Activated naive CD4-positive, alpha-beta T cell treated with Interleukin-2 at 50 U/mL for 16 hours (primary cell): ENCODE data around the gene PPP2R5E.
"Not testable (repeated sequence)": the region's sequence is repeated elsewhere in the genome, so short reads cannot be mapped to it uniquely, and the experiment has no call there.

ENCODE experiments used
- DNase-seq: peaks from one replicate; pipeline ENCODE4 v3.0.0-alpha.2; 2020

Gene PPP2R5E

DNA sequence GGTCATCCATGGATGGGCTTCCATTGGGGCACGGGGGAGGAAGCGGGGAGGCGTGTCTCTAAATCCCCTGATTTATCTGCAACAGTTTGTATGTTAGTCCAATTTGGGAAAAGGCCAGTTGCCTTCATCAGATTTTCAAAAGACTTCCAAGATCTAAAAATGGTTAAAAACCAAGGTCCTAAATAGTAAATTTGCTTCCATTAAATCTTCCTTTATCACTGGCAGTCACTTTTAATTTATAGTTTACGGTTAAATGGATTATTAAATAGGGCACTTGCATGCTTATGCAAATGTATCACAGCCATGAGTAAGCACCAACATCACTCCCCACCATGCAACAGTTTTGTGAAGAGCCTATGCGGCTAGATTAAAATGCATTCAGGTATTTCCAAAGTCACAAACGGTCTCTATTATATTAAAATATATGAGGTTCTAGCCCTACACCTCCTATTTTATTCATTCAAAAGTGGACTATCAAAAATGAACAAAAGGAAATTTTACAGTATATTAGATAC, 116.3 kb downstream of the PPP2R5E start:
- DNase-seq = no peak

DNA sequence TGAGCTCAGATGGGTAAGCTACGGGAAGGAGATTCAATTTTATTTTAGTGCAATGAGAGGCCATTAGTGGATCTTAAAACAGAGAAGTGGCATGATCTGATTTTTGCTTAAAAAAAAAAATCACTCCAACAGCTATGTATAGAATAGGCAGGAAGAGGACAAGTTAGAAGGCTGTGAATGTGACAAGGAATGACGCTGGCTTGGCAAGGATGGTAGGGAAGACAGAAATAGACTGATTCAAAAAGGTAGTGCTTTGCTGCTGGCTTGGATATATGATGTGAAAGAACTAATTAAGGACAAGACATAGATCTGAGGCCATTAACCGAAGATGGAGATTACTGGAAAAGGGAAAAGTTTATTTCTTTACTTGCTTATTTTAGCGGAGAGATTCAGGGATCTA, 119.3 kb downstream of the PPP2R5E start:
- DNase-seq = no peak

DNA sequence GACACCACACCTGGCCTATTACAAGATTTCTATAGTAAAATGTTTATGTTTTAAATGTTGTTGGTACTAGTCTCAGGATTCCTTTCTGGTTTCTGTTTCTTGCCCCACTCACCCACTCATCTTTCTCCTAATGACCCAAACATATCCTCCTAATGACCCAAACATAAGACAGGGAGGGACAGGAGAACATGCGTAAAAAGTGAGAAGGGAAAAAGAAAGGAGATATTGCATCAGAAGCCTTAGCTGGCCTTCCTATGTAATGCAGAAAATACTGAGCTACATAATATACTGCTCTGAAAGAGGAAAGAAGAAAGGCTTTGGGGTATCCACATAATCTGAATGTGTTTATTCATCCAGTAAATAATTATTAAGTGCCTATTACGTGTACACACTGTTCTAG, 119.8 kb downstream of the PPP2R5E start:
- no peak for DNase-seq

DNA sequence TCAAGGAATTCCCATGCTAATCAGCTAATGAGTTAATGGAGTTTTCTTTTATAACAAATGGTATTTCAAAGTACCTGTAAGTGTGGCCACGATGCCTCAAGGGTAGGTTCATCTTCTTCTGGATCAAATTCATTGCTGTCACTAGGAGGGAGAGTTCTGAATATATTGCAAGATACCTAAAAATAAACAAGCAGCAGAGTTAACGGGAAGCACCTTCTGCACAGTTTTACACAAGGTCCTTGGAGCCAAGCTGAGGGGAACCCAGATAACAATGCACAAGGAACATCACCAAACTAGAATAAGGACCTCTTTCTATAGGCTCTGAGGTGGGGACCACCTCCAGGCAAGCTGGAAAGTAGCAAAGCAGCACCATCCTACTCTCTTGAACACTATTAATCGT, 121.3 kb downstream of the PPP2R5E start:
- DNase-seq = no peak

DNA sequence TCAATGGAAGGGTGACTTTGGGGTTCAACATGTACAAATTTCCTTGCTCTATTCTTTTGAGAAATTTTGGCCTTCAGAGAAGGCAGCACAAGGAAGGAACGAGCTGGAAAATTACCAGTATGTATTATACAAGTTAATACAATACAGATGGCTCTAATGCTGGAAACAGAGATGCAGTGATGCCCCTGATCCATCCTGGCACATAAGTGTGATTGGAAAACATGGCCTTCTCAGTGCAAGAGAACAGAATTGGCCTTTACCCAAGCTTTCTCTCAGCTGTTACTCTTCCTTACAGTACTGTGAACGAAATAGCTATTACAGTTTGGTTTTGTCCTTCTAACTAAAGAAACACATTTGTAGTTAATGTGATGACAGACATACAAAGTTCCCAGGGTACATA, 122.0 kb downstream of the PPP2R5E start:
- no peak for DNase-seq

DNA sequence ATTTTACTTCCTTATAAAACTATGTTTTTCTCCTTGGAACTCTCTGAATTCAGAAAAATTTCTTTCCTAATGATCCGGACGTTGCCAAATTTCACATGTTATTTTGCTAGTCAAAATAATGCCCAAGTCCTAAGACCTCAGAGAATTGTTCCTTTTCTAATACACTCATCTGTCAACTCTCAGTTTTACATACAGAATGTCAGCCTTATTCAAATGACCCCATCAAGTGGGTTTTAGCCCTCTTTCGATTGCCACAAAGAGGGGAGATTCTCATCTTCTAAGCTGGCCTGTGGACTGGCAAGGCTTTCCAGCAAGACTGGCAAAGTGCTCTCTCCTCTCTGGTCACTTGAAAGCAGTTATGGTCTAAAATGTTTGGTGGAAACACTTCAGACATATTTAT, 125.2 kb downstream of the PPP2R5E start:
- DNase-seq = no peak

DNA sequence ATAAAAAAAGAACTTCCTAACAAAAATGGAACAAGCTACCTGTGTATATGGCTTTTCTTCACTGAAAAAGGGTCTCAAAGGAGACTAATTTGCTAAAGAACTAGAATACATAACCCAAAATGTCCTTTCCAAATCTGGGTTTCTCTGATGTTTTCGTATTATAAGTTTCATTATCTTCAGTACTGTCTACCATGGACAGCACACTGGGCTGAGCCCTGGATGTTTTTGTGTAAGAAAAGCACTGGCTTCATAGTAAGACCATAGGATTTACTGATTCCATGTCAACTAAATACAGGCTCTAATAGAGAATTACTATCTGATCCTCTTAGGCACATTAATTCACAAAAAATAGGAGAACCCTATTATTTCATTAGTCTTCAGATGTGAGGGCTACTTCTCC, 130.2 kb downstream of the PPP2R5E start:
- no peak for DNase-seq

DNA sequence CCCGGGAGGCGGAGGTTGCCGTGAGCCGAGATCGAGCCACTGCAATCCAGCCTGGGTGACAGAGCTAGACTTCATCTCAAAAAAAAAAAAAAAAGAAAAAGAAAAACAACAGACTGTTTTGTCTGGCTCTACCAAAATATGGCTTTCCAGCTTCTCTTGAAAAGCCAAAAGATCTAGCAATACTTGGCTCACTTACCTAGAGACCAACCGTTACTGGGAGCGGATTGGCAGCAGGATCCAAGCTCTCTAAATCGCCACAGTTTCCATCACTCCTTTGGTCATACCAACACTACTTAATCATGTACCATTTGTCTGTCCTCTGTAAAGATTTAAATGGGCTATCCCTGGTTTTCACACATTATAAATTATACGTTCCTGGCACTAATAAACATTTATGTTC, 136.8 kb downstream of the PPP2R5E start:
- no peak for DNase-seq

DNA sequence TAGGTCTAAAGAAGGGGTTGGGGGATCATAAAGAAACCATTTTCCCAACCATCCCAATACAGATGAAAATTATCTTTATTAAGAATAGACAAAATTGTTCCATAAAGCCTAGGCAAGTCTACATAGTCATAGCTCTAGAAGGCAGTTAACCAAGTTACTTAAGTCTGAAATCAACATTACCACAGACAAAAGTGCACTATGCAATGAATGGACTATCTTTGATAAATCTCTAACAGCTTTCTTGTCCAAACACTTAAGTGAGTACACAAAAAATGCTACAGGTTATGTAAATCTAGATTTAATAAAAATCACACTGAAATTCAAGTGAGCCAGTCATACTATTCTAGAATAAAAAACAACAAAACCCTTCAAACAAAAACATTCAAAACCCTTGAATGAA, 137.5 kb downstream of the PPP2R5E start:
- no peak for DNase-seq

DNA sequence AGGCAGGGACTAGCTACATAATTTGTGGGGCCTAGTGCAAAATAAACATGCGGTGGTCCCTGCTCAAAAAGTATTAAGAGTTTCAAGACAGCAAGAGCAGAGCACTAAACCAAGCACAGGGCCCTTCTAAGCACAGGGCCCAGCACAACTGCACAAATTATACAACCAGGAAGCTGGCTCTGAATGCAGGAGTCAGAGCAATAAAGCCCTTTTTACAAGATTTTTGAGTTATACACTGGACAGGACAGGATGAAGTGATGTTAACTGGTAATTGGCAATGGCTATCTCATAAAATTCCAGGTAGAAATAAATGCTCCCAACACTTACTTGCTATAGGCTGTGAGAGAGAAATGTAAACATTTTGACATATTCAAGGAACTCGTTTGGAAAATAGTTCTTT, 138.3 kb downstream of the PPP2R5E start:
- no peak for DNase-seq

DNA sequence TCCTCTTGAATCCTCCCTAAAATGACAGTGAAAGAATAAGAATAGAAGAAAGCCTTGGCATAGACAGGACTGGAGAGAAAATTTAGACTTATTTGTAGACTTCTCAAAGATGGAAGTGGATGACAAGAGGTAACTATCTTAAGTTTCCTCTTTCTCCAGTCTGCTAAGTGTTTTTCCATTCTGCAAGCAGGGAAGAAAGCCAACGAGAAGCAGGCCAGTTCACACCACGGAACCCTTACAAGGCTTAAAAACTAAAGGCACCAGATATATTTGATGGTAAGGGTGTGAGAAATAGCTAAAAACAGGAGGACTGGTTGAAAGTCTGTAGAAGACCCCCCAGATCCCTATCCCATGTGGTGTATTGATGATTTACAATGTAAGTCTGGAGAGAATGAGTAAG, 141.5 kb downstream of the PPP2R5E start:
- no peak for DNase-seq

DNA sequence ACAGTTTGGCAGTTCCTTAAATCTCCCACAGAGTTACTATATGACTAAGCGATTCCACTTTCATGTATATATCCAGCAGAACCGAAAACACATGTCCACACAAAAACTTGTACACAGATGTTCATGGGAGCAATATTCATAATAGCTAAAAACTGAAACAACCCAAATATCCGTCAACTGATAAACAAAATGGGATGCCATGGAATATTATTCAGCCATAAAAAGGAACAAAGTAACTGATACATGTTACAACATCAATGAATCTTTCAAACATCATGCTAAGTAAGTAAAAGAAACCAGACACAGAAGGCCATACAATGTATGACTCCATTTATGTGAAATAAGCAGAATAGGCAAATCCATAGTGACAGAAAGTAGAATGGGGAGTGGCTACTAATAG, 144.2 kb downstream of the PPP2R5E start:
- DNase-seq = no peak

DNA sequence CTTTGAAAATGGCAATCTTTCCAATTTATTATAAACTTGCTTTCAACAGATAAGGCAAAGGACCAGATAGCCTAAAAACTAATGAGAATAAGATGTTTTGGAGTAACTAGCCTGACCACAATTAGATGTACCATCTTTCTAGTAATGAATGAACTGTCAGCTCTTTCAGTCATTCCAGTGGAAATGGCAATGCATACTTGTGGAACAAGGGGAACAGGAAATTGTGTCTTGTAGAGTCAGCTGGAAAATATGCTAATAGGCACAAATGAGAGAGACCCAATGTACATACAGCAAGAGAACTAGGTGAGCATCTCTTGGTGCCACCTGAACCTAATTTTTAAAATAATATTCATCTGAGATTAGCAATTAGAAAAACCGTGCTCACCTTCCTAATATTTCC, 148.3 kb downstream of the PPP2R5E start:
- DNase-seq = no peak

DNA sequence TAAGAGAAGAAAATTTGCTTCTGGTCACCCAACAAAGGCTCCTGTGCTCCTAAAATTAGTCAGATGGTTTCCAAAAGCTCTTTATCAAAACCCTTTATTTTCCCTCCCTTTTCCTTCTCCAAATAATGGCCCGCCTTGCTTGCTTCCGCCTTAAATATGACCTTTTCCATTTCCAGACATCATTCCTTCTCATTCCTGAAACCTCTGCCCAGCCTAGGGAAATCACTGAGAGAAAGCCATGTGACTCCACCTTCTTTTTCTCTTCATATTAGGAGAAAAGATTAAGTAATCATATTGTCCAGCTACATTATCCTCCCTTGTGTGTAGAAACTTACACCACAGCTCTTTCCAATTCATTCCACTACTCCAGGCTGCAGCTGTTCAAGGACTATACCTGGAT, 148.7 kb downstream of the PPP2R5E start:
- no peak for DNase-seq

DNA sequence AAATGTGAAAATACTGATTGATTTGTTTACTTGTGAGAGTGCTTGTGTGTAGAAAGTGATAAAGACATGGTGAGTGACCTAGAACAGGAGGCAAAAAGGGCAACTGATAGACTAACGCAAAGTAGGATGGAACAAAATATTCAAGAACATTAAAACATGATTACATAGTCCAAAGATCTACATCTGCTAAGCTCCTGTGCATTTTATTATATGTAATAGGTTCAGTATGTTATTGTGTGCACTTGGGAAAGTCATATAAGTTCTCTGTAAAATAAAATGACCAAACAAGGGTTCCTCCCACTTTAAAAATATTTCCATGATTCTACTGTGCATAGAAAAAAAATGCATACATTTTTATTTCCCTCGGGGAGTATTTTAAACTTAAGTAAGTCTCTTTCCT, 150.2 kb downstream of the PPP2R5E start:
- no peak for DNase-seq

DNA sequence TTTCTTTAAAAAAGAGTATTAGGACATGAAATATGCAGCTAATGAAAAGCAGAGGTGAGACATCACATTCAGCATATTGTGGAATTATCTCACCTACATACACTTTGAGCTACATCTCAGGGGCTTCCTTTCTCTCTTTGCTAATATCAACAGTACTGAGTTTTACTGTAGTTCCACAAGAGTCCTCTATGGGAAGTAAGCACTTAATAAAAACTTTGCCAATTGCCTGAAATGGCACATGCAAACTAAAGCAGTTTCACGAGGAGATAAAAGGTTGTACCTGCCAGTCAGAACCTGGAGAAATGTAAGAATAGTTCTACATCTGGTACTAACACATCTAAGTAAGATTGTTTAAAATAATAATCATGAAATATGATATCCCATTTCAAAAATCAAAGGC, 150.9 kb downstream of the PPP2R5E start:
- DNase-seq = no peak

DNA sequence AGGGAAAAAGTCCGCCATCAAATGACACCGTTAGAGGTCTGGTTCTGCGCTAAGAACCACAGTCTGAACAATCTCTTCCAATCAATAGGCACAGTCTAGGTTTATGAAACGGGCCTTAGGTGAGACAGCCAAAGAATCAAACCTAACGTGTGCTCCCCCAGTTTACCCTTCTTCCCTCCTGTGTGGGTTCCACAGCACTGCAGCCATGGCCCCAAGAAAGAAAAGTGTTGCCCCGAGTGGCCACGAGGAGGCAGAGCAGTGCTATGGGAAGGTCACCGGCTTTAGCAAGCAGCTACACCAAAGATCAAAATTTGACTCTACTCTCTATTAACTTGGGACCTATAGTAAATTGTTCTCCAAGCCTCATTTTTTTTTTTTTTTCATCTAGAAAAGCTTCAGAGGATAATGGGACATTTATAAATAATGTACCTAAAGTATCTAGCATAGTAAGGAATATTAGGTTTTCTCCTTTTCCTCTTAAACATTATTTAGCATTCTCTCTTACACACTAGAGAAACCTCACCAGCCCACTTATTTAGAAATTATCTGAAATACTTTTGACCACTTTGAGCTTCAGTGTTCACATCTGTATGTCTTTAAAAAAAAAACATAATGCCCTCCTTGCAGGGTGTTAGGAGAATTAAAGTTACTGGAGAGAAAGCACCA, 154.3 kb downstream of the PPP2R5E start:
- peak; percentile 66 for DNase-seq

DNA sequence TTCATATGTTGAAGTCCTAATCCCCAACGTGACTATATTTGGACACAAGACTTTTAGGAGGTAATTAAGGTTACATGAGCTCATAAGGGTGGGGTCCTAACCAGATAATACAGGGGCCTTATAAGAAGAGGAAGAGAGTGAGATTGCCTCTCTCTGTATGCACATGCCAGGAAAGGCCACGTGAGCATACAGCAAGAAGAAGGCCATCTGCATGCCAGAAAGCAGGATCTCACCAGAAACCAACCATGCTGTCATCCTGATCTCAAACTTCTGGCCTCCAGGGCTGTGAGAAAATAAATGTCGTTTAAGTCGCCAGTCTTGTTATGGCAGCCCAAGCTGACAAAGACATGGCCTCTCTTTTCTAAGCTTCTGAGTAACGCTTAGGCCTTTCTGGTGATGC, 155.5 kb downstream of the PPP2R5E start:
- DNase-seq = no peak

DNA sequence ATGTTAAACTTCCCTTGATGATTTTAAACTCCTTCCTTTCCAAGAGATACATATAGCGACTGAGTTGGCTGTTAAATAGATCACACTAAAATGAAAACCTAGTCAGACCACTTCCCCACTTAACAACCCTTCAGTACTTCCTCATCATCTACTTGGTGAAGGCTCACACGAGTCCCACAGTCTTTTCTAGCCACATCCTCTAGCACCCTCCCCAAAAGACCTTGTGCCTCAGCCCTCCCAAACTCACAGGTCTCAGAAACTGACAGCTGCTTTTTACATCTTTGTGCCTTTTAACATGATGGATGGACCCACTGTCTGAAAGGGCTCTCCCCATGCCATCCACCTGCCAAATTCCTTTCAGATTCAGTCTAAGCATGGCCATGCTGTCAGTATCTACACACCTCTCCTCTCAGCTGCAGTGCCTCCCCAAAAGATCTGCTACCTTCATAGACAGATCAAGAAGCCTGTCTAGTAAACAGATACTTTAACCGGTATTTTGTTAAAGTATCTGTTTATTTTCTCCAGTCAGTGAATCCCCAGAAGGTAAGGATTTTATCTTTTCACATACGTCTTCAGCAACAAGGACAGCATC, 159.3 kb downstream of the PPP2R5E start:
- peak; percentile 10 for DNase-seq

DNA sequence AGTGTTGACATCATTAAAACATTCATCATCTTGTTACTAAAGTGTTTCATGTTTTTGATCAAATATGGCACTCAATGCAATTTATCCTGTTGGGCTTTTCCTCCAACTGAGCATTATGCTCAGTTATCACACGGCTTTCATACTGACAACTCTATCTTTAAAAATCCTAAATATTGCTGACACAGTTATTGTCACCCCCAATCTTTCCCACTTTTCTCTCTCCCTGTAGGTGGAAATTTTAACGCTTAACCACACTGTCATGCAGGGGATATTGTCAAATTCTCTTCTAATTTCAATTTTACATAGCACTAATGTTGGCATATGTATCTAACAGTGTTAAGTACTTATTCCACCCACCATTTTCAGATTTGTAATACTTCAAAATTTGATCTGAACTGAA, 164.7 kb downstream of the PPP2R5E start:
- no peak for DNase-seq

DNA sequence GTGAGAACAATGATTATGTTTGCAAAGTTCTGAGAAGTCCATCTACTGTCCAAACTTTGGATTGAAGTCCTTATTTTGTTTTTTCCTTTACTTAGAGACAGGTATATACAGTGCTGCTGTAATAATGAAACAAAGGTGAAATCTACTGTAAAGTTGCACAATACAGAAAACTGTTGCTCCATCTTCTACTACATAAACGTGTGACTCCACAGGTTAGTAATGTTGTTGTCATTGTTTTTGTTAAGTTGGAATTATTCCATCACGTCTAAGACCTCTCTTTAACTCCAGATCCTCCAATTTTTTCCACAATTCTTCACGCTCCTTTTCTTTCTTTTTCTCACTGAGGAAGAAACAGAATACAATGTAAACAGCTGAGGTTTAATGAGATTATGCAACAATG, 167.4 kb downstream of the PPP2R5E start:
- no peak for DNase-seq

DNA sequence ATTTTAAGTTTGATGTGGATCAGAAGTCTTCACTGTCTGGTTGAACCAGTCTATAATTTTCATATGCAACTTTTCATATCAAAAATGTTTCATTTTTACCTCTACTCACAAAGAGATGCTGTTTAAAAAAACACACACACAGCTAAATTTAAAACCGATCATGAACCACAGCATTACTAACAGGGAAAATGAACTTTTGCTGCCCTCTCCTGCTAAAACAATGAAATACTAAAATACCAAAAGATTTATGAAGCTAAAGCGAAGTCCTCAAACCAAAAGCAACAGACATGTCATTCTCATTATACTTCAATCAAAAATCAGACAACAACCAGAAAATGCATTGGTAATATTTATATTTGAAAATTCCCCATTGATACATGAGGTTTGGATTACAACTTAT, 171.6 kb downstream of the PPP2R5E start:
- not testable (repeated sequence) for DNase-seq

DNA sequence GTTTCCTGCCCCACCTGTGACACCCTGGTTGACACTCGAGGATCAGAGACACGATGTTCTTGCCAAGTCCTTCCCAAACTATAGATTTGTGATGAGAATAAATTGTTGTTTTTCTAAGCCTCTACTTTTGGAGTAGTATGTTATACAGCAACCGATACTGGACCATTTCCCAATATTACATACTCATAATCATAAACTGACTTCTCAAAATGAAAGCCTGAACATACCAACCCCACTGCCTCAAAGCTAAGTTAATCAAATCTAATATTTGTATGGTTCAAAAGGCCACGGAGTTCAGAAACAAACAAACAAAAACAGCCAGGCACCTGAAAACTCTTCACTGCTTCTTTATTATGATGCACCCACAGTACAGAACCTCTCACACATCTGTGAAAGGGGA, 172.1 kb downstream of the PPP2R5E start:
- no peak for DNase-seq

DNA sequence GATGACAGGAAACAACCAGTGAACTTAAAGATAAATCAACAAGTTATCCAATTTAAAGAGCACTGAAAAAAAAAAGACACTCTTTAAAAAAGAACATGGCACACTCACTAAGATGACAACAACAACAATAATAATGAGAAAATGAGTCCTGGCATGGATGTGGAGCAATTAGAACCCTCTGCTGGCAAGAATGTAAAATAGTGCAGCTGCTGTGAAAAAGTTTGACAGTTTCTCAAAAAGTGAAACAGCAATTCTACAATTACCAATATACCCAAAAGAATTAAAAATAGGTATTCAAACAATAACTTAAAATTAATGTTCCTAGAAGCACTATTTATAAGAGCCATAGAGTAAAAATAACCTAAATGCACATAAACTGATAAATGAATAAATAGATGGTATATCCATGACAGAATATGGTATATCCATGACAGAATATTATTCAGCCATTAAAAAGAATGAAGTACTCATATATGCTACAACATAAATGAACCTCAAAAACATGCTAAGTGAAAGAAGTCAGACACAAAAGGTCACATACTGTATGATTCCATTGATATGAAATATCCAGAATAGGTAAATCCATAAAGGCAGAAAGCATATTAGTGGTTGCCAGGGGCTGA, 175.3 kb downstream of the PPP2R5E start:
- no peak for DNase-seq

DNA sequence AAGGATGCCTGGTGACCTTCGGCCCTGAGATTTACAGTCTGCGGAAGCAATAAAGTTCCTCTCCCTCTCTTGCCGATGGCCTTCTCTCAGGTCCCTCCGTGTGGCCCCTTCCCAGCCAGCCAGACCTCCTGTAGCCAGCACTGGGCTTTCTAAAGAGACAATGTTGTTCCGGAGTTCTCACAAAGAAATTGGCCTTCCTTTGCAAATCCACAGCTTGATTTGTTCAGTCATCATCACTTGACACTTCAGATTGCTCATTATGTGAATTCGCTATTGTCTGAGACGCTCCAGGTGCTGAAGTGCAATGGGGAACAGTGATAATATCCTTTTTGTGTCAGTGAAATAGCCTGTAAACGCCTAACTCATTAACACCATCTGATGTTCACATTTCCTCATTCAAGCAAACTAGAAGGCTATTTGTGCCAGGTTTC, 180.8 kb downstream of the PPP2R5E start:
- DNase-seq = no peak
